ENCODE data around the gene FER.
"Not testable (repeated sequence)": the region's sequence is repeated elsewhere in the genome, so short reads cannot be mapped to it uniquely, and the experiment has no call there.

The FER gene

DNA sequence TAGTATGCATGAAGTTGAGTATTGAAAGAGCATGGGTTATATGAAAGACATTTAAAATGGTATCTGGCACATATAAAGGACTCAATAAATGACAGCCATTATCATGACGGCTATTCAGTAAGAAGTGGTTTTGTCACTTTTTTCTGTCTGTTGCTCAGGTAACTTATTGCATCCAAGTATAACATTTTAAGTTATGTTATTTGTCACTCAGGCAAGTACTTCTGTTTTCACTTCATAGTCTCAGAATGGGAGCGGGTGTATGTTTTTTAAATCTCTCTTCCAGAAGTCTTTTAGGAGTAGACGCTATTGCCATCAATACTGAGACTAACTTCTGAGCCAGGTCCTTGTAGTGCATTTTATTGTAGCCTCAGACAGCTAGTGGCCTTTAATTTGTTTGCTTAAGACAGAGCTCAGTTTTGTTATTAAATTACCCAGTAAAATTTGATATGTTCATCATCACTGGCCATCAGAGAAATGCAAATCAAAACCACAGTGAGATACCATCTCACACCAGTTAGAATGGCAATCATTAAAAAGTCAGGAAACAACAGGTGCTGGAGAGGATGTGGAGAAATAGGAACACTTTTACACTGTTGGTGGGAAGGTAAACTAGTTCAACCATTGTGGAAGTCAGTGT is 423.9 kb downstream of the FER start:
- not testable (repeated sequence) for DNase-seq (ENCODE audit: low read depth in 3 of 3, low spot score in 1 of 3)

DNA sequence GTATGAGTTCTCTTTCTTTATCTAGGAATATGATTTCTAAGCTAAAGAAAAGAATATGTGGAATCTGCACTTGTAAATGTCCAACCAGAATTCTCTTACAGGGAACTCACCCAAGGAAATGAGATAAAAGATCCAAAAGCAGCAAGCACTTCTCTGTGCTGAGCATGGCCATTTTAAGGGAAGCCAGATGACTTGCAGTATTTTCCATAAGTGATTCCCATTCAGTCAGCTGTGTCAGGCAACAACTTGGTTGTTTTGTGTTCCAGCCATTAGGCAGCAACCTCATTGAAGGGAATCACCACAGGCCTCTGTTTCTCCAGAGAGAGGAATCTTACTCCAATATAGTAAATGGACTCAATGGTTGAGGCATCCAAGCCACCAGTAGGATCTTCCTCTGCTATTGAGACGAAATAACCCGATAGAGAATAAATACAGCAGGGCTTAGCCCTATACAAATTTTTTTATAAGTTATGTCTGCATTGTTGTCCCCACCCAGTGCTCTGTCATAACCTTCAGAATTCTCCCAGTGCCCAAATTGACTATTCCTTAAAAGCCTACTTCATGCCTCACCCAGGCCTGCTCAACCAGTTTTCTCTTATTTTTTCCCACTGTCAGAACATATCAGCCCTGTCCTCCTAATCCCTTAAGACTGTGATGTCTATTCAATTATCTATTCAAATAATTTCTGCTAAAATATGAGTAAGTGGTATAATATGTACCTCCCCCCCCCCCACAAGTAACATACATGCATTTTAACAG is 425.5 kb downstream of the FER start:
- no peak for DNase-seq (ENCODE audit: low read depth in 3 of 3, low spot score in 1 of 3)

DNA sequence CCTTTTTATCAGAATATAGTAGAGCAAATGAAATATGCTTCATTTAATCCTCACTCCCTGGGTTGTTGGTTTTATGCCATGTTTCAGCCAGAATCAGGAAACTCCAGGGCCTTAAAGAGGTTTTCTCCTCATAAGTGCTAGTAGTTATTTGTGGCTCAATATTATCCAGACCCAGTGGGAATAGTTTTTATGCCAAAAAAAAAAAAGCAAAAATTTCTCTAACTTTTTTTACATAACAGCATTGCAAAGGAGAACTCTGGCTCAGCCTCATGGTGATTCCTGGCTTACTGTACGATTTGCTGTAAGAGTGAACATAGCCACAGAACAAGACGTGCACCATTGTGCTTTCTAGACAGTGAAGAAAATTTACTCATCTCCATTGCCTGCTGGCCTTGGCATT is 429.5 kb downstream of the FER start:
- no peak for DNase-seq (ENCODE audit: low read depth in 3 of 3, low spot score in 1 of 3)

DNA sequence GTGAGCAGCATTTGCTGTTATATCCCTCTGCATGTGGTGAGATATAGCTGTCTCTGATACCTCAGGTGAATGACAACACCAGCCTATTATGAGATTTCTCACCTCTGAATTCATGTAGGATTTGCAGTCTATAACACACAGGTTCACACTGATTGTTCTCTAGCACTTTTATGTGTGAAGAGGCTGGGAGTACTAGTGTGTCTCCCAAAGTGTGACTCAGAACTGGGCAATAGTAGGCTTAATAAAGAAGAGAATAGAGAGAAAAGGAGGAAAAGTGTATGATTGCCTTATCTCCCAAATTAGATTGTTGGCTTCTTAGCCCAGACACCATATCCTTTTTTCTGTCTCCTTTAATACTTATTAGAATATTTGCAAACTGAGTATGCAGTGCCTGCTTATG is 430.1 kb downstream of the FER start:
- DNase-seq (ENCODE audit: low read depth in 3 of 3, low spot score in 1 of 3) = no peak

DNA sequence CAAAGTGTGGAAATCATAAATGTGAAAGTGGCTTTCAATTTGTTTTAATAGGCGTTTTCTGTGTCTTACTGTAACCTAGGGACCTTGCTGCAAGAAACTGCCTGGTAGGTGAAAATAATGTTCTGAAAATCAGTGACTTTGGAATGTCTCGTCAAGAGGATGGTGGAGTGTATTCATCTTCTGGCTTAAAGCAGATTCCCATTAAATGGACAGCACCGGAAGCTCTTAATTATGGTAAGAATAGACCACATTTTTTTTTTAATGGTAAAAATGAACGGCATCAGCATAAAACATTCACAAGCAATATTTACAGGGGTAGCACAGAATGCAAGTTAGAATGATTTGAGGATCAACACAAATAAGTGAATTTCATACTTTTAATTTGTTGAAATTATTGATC is 433.0 kb downstream of the FER start:
- DNase-seq (ENCODE audit: low read depth in 3 of 3, low spot score in 1 of 3) = no peak

DNA sequence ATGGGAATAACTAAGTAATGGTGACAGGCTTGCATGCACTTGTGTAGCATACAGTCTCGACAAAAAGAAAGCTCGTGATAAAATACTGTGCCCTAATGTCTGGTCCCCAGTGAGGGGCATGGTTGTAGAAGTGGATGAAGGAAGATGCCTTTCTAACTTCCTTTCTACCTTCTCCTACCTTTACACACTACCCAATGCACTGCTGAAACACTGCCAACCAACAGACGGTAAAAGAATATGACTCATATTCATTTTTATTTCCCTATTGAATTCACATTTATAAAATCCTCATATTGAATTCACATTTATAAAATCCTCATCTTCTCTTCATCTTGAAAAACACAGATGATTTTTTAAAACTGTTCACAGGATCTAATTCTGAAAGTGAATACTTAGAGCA is 439.1 kb downstream of the FER start:
- DNase-seq (ENCODE audit: low read depth in 3 of 3, low spot score in 1 of 3) = no peak

- DNase-seq (ENCODE audit: low read depth in 3 of 3, low spot score in 1 of 3) = no peak
Observed at GRCh38 chr5:109191153-109191558, 443.5 kb downstream of the FER start.

GRCh38 chr5:109192027-109192426 is 444.3 kb downstream of the FER start:
- DNase-seq (ENCODE audit: low read depth in 3 of 3, low spot score in 1 of 3) = no peak

GRCh38 chr5:109192555-109193281 is 445.0 kb downstream of the FER start:
- DNase-seq (ENCODE audit: low read depth in 3 of 3, low spot score in 1 of 3) = no peak

- no peak for DNase-seq (ENCODE audit: low read depth in 3 of 3, low spot score in 1 of 3)
Observed at GRCh38 chr5:109195667-109196066, 448.0 kb downstream of the FER start.

DNA sequence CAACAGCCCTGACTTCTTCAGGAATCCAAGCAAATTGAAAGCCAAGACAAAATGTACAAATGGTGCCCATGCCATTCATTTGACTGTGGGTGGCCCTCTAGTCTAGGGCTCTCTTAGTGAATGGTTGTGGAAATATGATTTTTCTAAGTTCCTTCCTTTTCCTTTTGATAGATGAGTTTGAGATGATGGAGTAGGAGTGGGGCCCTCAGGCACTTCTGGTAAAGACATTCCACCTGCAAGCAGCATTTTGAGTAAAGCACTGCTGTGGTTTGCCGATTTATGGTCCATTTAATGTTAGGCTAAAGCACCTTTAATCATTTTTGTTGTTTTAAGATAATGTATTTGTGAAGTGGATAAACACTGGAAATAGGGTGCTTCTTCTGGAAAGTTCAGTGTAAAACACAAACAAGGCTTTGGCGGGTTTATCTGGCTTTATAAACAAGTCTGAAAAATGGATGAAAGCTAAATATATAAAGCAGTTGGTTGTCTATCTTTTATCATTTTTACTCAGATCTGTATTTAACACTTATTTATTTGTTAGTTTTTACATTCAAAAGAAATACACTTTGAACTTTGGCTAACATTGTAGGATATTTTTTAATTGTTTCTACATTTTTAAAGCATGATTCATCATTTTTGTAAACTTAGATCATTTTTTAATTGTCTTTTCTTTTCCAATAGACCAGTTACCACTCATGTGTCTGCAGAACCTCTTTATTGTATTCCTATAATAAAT is 448.6 kb downstream of the FER start:
- DNase-seq (ENCODE audit: low read depth in 3 of 3, low spot score in 1 of 3) = no peak

DNA sequence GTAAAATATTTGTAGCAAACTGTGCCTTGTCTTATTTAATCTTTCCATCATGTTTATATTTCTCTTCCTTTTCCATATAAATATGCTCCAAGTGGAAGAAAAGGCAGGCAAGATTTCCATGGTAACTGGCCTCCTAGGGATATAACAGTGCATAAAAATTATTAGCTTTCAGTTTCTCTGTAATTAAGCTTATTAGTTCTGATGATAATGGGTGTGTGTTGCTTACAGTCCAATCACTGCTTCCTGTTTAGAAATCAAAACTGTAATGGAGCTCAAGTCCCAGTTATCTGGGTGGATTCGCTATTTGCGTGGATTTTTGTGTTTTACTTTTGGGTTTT is 449.1 kb downstream of the FER start:
- DNase-seq (ENCODE audit: low read depth in 3 of 3, low spot score in 1 of 3) = no peak

DNA sequence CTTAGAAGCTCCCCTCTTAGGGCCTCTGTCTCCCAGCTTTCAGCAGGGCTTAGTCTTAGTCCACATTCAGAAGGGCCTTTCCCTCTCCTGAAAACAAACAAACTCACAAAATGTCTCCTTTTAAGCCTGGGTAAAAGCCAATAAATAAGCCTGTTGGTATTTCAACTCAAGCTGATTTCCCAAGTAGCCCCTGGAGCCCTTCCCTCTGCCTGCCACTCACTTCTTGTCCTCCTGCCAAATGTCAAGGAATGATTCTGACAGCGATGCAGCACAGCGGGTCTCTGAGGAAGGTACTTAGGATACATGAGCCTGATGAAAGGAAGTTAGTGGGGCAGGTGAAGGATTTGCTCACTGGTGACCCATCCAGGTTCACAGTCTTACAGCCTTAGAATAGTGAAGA is 451.6 kb downstream of the FER start:
- no peak for DNase-seq (ENCODE audit: low read depth in 3 of 3, low spot score in 1 of 3)

GRCh38 chr5:109199799-109200620 is 452.3 kb downstream of the FER start:
- DNase-seq (ENCODE audit: low read depth in 3 of 3, low spot score in 1 of 3) = no peak

DNA sequence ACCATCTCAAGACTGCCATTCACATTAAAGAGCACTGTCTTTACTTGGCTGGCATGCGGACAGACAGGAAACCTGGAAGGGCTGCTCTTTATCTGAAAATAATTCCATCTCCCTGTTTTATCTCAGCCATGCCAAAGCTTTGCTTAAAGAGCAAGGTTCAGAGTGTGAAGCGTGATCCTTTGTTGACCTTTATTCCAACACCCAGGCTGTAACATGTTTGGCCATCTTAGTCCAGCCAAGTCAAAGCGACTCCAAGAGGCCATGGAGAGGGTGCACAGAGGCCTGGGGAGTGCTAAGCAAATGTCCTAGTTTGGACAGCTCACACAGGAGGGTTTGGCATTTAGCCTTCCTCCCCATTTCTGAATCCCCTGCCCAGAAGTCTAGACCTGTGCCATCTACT is 467.3 kb downstream of the FER start:
- no peak for DNase-seq (ENCODE audit: low read depth in 3 of 3, low spot score in 1 of 3)

DNA sequence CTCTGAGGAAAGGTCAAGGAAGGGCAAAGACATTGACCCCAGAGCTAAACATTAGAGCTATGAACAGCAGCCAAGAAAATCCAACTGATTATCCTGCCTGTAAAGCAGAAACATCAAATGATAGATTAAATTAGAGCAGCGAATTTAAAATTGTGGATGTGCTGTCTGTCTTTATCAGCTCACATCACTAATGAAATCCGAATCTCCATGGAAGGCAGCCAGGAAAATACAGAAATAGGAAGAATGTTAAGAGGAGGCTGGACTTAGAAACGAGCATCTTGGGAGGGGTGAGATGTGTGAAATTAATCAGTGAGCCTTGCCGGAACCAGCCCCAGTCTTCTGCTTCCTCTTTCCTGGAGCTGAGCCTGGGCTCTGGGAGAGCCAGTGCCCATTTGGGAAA is 471.1 kb downstream of the FER start:
- no peak for DNase-seq (ENCODE audit: low read depth in 3 of 3, low spot score in 1 of 3)

- DNase-seq (ENCODE audit: low read depth in 3 of 3, low spot score in 1 of 3) = no peak
Observed at GRCh38 chr5:109223531-109223930, 475.8 kb downstream of the FER start.

- DNase-seq (ENCODE audit: low read depth in 3 of 3, low spot score in 1 of 3) = no peak
Observed at GRCh38 chr5:109224276-109224882, 476.7 kb downstream of the FER start.

DNA sequence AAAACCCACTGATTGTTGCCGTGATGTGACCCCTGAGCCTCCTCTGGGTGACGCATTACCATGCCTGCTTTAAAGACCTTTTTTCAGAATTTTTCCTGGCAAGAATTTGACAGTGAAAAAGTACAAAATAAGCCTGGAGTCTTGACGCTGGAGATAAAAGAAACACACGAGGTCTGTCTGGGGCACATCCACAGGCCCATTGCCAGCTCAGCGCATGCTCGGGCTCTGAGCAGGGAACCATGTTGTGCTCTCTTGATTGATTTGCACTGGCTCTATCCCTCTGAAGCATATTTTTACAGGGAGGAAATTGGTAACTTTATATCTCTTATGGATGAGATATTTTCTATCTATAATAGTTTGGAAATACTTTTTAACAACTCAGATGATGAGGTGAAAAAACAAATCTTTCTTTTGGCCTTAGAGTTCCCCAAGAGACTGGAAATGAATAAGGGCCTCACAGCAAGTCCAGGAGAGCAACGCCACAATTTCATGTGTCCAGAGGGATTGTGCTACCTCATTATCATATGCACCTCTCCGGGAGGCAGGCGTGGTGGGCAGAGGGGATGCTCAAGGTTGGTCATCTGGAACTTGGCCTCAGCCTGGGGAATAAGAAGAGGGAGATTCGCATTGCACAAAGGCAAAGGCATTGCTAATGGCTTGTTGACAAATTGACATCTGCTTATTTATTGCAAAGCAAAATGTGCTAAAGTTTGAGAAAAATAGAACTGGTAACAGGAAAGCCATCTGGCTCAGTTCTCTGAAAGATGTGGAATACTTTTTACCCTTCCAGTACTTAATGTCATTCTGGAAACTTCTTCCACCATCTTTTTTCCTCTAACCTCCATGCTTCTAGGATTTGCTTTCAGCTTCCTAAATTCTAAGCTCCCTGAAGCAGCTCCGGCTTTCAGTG is 478.3 kb downstream of the FER start:
- DNase-seq (ENCODE audit: low read depth in 3 of 3, low spot score in 1 of 3) = no peak

Data from stimulated activated CD4-positive, alpha-beta T cell treated with anti-CD3 and anti-CD28 coated beads, TNF-alpha, amount 100 ng/mL, for 1 hour (primary cell).